ENCODE results near the gene LCN1.
"Not testable (repeated sequence)": the region's sequence is repeated elsewhere in the genome, so short reads cannot be mapped to it uniquely, and the experiment has no call there.

LCN1 gene

DNA sequence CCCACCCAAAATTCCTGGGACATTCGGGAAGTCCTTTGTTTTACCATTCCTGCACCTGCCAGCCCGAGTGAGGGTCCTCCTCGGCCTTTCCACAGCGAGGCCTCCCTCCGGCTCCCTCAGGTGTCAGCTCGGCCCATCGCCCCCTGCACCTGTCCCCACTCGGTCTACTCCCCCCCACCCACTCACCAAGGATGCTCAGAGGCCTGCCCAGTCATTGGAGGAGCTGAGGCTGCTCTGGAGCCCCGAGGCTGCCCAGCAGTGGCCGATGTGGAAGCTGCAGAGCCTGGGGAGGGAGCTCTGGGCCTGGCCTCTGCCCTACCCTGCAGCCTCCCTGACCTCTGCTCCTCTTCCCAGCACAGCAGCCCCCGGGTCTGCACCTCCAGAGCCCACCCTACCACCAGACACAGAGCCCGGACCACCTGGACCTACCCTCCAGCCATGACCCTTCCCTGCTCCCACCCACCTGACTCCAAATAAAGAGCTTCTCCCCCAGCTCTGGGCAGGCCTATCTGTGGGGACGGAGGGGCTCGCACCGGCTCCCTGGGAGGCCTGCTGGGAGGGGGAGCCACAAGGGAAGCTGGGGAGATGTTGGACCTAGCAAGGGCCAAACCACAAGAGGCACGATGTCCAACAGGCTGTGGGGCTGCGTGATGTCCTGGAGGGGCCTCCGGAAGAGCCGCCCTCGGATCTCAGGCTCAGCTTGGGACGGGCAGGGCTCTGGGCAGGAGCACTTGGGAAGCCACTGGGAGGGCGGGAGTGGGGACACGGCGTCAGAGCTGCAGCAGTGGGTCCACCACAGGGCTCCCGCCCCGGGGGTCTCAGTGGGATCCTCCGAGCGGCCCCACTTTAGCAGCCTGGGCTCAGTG, 28.5 kb downstream of the LCN1 start:
- not testable (repeated sequence) for DNase-seq

GRCh38 chr9:135550344-135550918, 29.2 kb downstream of the LCN1 start:
- no peak for DNase-seq

GRCh38 chr9:135551031-135551430, 29.8 kb downstream of the LCN1 start:
- DNase-seq: no peak

- no peak for DNase-seq
Observed at GRCh38 chr9:135551456-135551855, 30.2 kb downstream of the LCN1 start.

- no peak for DNase-seq
Observed at GRCh38 chr9:135552021-135552697, 30.9 kb downstream of the LCN1 start.

- DNase-seq: no peak
Observed at GRCh38 chr9:135552698-135553171, 31.5 kb downstream of the LCN1 start.

DNA sequence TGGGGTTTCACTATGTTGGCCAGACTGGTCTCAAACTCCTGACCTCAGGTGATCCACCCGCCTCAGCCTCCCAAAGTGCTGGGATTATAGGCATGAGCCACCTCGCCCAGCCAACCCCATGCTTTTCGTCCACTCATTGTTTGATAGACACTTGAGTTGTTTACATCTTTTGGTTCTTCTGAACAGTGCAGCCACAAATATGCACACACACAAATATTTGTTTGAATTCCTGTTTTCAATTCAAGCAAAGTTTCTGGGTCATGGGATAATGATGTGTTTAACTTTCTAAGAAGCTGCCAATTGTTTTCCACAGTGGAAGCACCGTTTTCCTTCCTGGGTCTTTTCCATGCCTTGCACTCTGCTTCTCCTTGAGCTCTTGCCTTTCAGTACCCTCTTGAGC, 33.5 kb downstream of the LCN1 start:
- DNase-seq: no peak

- no peak for DNase-seq
Observed at GRCh38 chr9:135555203-135555602, 34.0 kb downstream of the LCN1 start.

DNA sequence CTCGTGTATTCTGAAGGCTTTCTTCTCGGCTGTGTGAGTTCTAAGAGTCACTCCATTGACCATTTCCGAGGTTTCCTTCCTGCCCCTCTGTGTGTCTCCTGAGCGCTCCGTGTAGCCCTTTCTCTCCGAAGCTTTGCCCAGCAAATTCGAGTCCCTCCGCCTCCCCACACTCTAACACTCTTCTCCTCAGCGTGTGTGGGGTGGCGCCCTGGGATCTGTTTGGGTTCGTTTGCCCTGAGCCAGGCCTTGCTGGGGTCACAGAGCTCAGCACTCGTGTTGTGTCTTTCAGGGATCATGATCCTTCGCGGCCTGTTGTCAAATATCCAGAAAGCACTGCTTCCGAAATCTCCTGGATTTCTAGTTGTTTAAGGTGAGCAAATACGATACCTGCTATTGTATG, 34.7 kb downstream of the LCN1 start:
- DNase-seq: no peak

DNA sequence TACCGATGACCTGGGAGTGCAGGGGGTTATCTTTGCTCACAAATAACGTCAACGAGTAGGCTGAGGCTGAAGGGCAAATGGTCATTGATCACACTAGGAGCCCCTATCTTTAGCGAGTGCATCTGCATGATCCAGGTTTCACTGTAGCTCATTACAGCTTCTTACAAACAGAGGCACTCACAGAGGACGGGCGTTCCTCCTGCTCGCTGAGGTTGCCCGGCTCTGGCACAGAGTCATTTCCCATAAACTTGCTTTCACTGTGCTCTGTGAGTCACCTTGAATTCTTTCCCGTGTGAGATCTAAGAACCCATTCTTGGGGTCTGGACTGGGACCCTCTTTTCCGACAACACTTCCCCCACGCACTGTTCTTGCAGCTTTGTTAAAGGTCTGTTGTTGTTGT, 38.4 kb downstream of the LCN1 start:
- no peak for DNase-seq

GRCh38 chr9:135561391-135562234, 40.4 kb downstream of the LCN1 start, which contains the start of gene PAEP:
Gene PAEP, plus strand, starts transcription at chr9:135561756.
- DNase-seq: no peak

DNA sequence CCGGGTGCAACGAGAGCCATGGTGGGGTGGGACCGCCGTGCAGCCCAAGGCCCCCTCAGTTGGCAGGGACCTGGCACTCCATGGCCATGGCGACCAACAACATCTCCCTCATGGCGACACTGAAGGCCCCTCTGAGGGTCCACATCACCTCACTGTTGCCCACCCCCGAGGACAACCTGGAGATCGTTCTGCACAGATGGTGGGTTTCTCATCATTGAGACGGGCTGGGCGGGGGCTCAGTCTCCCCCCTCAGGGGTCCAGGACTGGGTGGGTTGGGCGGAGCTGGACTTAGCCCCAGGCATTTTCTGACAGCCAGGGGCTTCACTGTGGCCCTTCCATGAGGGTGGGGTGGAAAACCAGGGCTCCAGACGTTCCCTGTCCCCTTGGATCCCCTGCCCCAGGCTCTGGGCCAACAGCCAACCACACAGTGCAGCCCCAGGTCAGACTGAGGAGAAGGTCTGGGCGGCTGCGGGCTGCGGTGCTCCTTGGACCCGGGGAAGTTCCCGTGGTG, 41.0 kb downstream of the LCN1 start:
- DNase-seq: no peak

- DNase-seq: no peak
Observed at GRCh38 chr9:135563039-135563476, 41.8 kb downstream of the LCN1 start.

- DNase-seq: no peak
Observed at GRCh38 chr9:135563858-135564257, 42.6 kb downstream of the LCN1 start.

GRCh38 chr9:135565141-135565628, 43.9 kb downstream of the LCN1 start:
- no peak for DNase-seq

DNA sequence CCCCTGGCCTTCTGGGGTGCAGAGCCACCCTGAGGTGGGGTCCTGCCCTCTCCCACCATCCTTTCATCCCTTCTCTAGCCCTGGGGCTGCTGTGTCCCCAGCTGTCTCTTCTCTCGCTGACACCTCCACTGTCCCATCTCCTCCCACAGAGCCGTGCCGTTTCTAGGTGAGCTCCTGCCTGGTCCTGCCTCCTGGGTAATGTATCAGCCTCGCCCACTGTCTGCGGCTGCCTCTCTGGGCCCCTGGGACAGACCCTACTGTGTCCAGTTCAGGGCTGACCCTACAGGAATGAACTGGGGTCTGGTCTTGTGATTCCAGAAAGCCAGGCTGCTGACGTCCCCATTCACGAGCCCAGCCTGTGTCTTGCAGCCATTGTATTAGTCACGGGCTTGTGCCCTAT, 44.4 kb downstream of the LCN1 start:
- no peak for DNase-seq

DNA sequence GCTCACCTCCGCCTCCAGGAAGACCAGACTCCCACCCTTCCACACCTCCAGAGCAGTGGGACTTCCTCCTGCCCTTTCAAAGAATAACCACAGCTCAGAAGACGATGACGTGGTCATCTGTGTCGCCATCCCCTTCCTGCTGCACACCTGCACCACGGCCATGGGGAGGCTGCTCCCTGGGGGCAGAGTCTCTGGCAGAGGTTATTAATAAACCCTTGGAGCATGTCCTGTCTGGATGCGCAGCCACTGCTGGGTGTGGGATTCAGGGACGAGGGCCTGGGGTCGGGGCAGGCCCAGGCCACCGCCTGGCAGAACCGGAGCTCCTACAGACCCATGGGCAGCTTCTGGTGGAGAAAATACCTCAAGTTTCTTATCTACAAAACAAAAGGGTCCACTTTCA, 45.3 kb downstream of the LCN1 start:
- DNase-seq: no peak

DNA sequence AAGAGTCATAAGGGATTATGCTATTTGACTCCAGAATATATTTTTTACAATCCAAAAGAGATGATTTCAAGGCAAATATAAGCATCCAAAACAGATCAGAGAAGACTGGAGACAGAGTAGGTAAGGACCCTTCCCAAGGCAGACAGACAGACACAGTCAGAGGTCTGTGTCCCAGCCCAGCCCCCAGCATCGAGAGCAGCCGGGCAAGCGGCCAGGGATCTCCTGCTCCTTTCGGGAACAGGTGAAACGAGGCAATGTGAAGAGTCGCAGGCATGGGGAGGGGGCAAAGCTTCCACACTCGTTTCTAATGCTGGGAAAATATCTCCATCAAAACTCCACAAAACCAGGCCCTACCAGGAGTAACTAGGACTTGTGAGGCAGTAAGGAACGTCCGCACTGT, 46.1 kb downstream of the LCN1 start:
- no peak for DNase-seq

GRCh38 chr9:135568026-135568425, 46.8 kb downstream of the LCN1 start:
- no peak for DNase-seq

DNA sequence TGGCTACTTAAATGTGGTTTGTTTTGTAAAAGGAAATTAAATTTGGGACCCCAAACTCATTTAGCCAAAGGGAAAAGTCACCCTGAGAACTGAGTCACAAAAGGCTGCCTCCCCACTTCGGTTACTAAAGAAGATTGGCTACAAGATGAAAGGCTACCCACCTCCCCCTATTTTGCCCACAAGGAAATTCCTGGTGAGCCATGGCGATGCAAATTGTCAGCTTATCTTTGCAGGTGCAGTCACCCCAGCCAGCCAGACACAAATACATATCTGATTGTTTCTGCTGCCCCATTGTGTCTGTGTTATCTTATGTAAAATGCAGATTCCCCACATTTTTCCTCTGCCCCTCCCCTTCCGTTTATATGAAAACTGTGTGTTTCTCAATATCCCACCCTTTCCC, 49.2 kb downstream of the LCN1 start:
- DNase-seq: no peak

DNA sequence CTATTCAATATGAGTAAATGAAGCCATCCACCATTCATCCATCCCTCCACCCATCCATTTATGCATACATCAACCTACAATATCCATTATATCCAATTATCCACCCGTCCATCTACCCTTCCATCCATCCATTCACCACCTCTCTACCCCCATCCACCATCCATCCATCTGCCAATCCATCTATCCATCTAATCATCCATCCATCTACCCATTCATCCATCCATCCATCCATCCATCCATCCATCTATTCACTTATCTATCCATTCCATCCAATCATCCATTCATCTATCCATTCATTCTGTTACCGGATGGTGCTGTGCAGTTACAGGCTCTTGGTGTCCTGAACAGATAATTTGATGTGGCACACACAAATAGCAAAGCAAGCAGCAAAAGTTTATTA, 51.0 kb downstream of the LCN1 start:
- DNase-seq: no peak

- DNase-seq: no peak
Observed at GRCh38 chr9:135573124-135573523, 51.9 kb downstream of the LCN1 start.
